Fibroblast of the aortic adventitia (primary cell): ENCODE results near the gene CLVS2. TPM values are rescaled to one million over a fixed set of nuclear protein-coding genes. Genes with fewer than 3 reads are reported as not detected.

Experiments used
- DNase-seq: peaks from one replicate; pipeline ENCODE4 v3.0.0-alpha.2; 2010; ENCODE audit warnings: low read depth
- H3K4me3 ChIP-seq: 2 replicates; pipeline ENCODE4 v1.5.1; 2011; ENCODE audit warnings: low read depth, mild to moderate bottlenecking, control low read depth, low read length, moderate library complexity
- CTCF ChIP-seq: IDR thresholded peaks from 2 replicates; pipeline ENCODE4 v1.5.1; 2011; ENCODE audit warnings: mild to moderate bottlenecking, low read length, control low read depth, inconsistent platforms; ENCODE audit not compliant: insufficient read depth
- total RNA-seq: library from RNA; depleted of rRNA; stranded (reverse); fragments of >200 nt; gene quantifications from 2 replicates; pipeline ENCODE4 v1.2.3, GENCODE V29; 2012; ENCODE audit warnings: low replicate concordance

Gene CLVS2, protein sequence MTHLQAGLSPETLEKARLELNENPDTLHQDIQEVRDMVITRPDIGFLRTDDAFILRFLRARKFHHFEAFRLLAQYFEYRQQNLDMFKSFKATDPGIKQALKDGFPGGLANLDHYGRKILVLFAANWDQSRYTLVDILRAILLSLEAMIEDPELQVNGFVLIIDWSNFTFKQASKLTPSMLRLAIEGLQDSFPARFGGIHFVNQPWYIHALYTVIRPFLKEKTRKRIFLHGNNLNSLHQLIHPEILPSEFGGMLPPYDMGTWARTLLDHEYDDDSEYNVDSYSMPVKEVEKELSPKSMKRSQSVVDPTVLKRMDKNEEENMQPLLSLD
- not detected in 2 replicates for total RNA-seq

- no peak for TF ChIP-seq CTCF
- peak; percentile 3 for DNase-seq
- H3K4me3 ChIP-seq: peak within 1 kb of the TSS; percentile 44
Measured at GRCh38 chr6:122995921-122996793, at the start of gene CLVS2. Gene CLVS2 (plus strand): TSS chr6:122996235. CDS start chr6:122997778, 1,543 bp downstream.

GRCh38 chr6:122947355-122947754 lies 48.7 kb upstream of the CLVS2 start:
- peak; percentile 40 for TF ChIP-seq CTCF
- peak; percentile 3 for DNase-seq
- no peak overlapping the region for H3K4me3 ChIP-seq

GRCh38 chr6:122953766-122954165 lies 42.3 kb upstream of the CLVS2 start:
- no peak for TF ChIP-seq CTCF
- no peak overlapping the region for H3K4me3 ChIP-seq
- DNase-seq: no peak

DNA sequence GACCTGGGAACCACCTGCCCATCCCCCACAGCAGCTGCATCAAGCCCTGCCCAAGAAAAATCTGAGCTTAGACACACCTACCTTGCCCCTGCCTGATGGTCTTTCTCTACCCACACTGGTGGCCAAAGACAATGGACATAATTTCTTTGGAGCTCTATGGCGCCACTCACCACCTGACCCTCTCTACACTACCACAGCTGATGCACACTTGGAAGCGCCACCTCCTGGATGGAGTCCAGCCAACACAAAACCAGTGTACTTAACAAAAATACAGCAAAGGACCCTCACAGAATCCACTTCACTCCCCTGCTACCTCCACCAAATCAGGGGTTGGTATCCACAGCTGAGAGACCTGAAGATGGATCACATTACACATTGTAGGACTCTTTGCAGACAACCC lies 39.7 kb upstream of the CLVS2 start:
- no peak for TF ChIP-seq CTCF
- no peak overlapping the region for H3K4me3 ChIP-seq
- no peak for DNase-seq

DNA sequence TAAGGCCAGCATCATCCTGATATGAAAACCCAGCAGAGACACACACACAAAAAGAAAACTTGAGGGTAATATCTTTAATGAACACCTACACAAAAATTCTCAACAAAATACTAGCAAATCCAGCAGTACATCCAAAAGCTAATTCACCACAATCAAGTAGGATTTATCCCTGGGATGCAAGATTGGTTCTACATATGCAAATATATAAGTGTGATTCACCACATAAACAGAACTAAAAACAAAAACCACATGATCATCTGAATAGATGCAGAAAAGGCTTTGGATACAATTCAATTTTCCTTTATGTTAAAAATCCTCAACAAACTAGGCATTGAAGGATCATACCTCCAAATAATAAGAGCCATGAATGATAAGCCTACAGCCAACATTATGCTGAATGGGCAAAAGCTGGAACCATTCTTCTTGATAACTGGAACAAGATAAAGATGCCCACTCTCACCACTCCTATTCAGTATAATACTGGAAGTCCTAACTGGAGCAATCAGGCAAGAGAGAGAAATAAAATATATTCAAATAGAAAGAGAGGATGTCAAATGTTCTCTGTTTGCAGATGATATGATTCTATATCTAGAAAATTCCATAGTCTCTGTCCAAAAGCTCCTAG lies 33.9 kb upstream of the CLVS2 start:
- TF ChIP-seq CTCF: no peak
- no peak for DNase-seq
- H3K4me3 ChIP-seq: no peak overlapping the region

- no peak for DNase-seq
- no peak overlapping the region for H3K4me3 ChIP-seq
- TF ChIP-seq CTCF: no peak
Measured at GRCh38 chr6:122969999-122970533, 26.0 kb upstream of the CLVS2 start.
